Muscle layer of duodenum (tissue), 2 donors: ENCODE data around the gene ACTRT2.

ENCODE experiments used
- H3K27ac ChIP-seq: one replicate; pipeline ENCODE4 v1.7.0; 2013; ENCODE audit warnings: mild to moderate bottlenecking, low read length
- H3K27me3 ChIP-seq: one replicate; pipeline ENCODE4 v1.7.0; 2013; ENCODE audit warnings: low read depth, mild to moderate bottlenecking, control low read depth, low read length
- H3K36me3 ChIP-seq, 2 donors: one replicate each; pipeline ENCODE4 v1.7.0; 2013; ENCODE audit warnings: low read length in 2 of 2, control low read depth in 1 of 2, mild to moderate bottlenecking in 1 of 2; ENCODE audit not compliant: insufficient read depth in 2 of 2, control insufficient read depth in 1 of 2
- H3K4me1 ChIP-seq, 2 donors: one replicate each; pipeline ENCODE4 v1.7.0; 2013; ENCODE audit warnings: low read length in 2 of 2, mild to moderate bottlenecking in 2 of 2, control low read depth in 1 of 2, moderate library complexity in 1 of 2; ENCODE audit not compliant: insufficient read depth in 2 of 2, control insufficient read depth in 1 of 2
- H3K4me3 ChIP-seq, 2 donors: one replicate each; pipeline ENCODE4 v1.7.0; 2013; ENCODE audit warnings: low read length in 2 of 2, low read depth in 1 of 2, mild to moderate bottlenecking in 1 of 2
- H3K9me3 ChIP-seq, 2 donors: one replicate each; pipeline ENCODE4 v1.7.0; 2013; ENCODE audit warnings: low read length in 2 of 2, control low read depth in 1 of 2, mild to moderate bottlenecking in 1 of 2; ENCODE audit not compliant: control insufficient read depth in 1 of 2
- donor health status: healthy.

Gene ACTRT2

DNA sequence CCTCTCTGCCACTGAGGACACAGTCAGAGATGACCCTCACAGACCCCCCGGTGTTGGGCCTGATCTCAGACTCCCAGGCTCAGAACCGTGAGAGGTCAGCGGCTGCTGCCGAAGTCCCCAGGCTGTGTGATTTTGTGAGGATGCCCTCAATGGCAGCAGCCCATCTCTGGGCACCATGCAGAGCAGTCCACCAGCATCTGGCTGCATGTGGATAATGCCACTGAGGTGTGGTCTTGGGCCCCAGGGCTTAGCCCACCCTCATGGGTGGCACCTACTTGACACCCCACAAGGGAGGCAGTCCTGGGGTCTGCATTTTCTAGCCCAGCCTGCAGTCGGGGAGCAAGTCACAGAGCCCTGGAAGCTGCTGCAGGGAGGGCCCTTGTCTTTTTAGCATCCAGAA, 5.5 kb upstream of the ACTRT2 start:
- no peaks in the 10 kb centered on the region for H3K27me3 ChIP-seq
- H3K9me3 ChIP-seq: no peaks in the 10 kb centered on the region
- H3K4me1 ChIP-seq: peaks cover 0 to 6% of the 10 kb centered on the region in 2 donors

DNA sequence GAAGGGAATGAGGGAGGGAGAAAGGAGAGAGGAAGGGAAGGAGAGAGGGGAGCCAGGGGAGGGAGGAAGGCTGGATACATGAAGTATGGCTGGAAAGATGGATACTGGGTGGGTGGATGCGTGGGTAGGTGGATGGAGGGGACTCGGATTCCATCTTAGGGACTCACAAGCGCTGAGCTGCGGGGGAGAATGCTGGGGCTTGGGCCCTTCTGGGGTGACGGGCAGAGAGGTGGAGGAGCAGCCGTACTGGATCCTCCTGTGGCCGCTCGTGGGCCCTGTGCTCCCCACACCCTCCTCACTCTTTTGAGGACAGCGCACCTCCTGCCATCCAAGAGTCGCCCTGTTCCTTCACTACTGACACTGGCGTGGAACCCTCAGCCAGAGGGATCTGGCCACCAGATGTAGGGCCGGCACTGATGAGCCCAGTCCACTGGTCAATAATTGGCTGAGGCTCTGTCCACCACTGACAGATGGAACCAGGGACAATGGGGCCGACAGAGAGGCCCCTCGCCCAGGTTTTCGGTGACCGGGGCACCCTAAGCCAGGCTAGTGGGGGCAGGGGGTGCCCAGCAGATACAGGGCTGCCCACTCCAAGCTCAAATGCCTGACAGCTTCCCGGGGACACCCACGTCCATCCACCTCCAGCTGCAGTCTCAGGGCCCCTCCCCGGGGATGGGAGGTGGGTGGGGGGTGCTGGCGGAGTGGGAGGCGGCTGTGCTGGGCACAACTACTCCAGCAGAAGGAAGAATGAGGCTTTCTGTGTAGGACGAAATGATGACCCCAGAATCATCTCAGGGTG, 4.4 kb upstream of the ACTRT2 start:
- Histone ChIP-seq H3K4me3 (no peak overlapping the region), H3K36me3 (no peaks in the 10 kb centered on the region), H3K9me3 (no peaks in the 10 kb centered on the region), H3K27ac (no peak overlapping the region), H3K27me3 (no peaks in the 10 kb centered on the region), H3K4me1 (peaks cover 0 to 6% of the 10 kb centered on the region in 2 donors)

More for the DNA sequence above, 5.5 kb upstream of the ACTRT2 start:
- no peak overlapping the region for H3K27ac ChIP-seq
- H3K36me3 ChIP-seq: no peaks in the 10 kb centered on the region
- H3K4me3 ChIP-seq: no peak overlapping the region

DNA sequence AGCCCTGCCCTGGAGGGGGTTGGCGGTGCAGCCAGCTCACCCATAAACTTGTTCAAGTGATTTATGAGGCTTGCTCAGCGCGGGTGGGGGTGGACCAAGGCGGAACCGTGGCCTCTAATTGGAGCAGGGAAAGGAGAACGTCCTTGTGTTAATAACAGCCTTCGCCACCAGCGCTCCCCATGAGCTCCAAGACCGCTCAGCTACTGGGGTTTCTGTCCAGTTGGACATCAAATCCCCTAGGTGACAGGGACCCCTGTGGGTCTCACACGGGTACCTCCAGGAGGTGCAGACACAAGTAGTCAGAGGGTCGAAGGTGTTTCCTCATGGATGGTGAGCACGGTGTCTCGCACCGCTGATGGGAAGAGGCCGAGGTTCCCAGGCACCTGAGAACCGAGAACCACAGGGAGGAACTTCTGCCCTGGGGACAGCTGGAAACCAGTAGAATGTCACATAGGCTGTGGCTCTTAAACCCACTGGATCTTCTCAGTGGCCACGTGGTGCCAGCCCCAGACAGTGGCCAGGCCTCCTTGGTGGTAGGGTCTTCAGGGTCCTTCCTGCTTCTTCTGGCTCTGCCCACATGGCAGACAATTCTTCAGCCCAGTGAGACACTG, 3.7 kb upstream of the ACTRT2 start:
- no peak overlapping the region for H3K4me3 ChIP-seq
- H3K4me1 ChIP-seq: peaks cover 0 to 5% of the 10 kb centered on the region in 2 donors
- no peaks in the 10 kb centered on the region for H3K36me3 ChIP-seq
- H3K27me3 ChIP-seq: no peaks in the 10 kb centered on the region
- no peaks in the 10 kb centered on the region for H3K9me3 ChIP-seq
- H3K27ac ChIP-seq: no peak overlapping the region

DNA sequence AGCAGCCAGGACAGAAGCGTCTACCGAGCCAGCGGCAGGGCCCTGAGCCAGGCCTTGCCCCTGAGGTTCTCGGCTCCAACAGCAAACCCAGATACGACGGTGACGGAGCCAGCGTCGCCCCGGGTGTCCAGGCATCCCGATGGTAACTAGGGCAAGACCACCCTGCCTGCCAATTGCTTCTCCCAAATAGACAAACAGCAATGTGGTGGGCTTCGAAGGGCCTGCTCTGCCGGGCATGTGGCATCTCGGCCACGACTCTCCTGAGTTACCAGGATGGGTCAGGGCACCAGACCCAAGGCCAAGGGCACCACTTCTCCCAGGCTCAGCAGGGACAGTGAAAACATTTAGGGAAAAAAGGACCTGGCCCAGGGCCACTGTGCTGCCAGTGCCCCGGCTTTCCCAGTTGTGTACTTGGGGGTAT, 3.2 kb upstream of the ACTRT2 start:
- H3K36me3 ChIP-seq: no peaks in the 10 kb centered on the region
- H3K27ac ChIP-seq: no peak overlapping the region
- H3K4me3 ChIP-seq: no peak overlapping the region
- peaks cover 0 to under 1% of the 10 kb centered on the region in 2 donors for H3K4me1 ChIP-seq
- no peaks in the 10 kb centered on the region for H3K27me3 ChIP-seq
- H3K9me3 ChIP-seq: no peaks in the 10 kb centered on the region

DNA sequence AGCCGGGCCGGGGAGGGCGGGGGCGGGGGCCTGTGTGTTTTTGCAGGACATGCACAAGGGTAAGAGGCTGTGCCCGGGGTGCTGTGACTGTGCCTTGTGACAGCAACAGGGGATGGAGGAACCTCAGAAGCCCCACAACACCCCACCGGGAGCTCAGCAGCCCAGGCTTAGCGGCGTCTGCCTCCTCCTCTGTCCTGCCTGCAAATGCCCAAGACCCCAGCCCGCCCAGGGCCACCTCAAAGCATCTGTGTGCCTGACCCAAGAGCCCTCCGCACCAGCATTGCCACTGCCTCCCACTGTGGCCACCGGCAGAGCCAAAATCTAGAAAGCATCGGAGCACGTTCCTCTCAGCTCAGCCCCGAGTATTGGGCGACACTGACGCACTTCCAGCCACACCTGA, 2.7 kb upstream of the ACTRT2 start:
- H3K4me1 ChIP-seq: no peaks in the 10 kb centered on the region
- no peaks in the 10 kb centered on the region for H3K27me3 ChIP-seq
- no peak overlapping the region for H3K27ac ChIP-seq
- H3K36me3 ChIP-seq: no peaks in the 10 kb centered on the region
- H3K4me3 ChIP-seq: no peak overlapping the region
- no peaks in the 10 kb centered on the region for H3K9me3 ChIP-seq

DNA sequence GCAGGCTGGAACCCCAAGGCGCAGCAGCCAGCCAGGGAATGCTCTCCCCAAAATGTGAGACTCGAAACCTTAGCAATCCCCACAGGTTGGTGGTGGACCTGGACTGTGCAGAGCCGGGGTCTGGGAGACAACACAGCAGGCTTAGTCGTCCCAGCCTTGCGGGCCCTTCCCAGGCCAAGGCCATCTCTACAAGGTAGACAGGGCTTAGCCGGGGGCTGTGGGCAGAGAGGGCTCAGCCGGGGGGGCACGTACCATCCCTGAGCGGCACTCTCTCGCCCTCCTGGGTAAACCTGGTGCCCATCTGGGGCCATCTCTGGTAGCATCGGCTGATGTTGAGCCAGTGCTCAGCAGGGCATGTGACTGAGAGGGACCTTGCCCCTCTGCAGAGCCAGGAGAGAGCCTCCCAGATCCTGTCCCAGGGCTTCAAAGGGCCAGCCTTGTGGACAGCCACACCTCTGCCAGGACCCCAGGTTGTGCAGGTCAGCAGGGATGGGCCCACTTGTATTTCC, 2.2 kb upstream of the ACTRT2 start:
- Histone ChIP-seq H3K9me3 (no peaks in the 10 kb centered on the region), H3K4me1 (no peaks in the 10 kb centered on the region), H3K27me3 (no peaks in the 10 kb centered on the region), H3K36me3 (no peaks in the 10 kb centered on the region), H3K4me3 (no peak overlapping the region), H3K27ac (no peak overlapping the region)

DNA sequence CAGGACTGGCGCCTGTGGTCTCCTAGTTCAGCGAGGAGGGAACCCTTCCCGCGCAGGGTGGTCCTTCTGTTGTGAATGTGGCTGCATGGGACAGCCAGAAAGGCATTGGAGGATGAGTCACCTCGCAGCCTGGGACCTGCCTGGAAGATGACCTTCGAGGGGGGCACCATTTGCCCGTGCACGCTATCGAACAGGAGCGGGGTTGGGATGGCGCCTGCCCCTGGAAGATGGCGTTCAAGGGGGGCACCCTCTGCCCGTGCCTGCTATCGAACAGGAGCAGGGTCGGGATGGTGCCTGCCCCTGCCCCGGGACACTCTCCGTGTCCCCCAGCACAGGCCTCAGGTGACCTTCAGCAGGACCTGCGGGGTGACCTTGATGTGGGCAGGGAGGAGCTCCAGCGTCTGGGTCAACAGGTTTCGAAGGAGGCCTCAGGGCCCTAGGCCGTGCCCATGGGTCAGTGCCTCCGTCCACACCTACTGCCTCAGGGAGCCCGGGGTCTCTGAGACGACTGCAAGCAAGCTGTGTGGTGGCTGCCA, 1.7 kb upstream of the ACTRT2 start:
- Histone ChIP-seq H3K36me3 (no peaks in the 10 kb centered on the region), H3K4me1 (no peaks in the 10 kb centered on the region), H3K27ac (no peak overlapping the region), H3K4me3 (no peak overlapping the region), H3K9me3 (no peaks in the 10 kb centered on the region), H3K27me3 (no peaks in the 10 kb centered on the region)

DNA sequence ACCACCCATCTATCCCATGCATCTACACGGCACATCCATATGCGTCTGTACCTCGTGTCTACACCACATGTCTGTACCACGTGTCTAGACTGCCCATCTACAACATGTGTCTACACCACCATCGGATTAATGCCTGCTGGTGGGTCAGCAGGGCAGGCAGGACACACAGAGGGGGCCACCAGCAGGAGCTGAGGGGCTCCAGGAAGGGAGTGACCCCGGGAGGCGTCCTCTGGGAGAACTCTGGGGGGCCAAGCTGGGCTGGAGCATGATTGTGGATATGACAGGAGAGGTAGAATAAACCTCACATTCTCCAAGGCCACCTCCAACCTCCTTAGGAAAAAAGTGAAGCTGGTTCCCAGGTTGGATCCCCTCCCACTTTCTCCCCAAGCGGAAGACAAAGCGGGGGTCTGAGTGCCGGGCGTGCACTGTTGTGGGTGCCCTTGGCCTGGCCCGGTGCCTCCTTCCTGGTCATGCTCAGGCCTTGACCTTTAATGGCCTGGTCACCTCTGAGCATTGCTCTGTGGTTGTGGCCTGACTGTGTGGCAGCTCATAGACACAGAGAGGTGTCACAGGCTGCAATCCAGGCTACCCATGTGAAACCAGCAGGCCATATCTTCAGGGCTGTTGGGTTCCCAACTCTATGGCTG, 881 bp upstream of the ACTRT2 start:
- no peaks in the 10 kb centered on the region for H3K4me1 ChIP-seq
- H3K4me3 ChIP-seq: no peak overlapping the region
- H3K27me3 ChIP-seq: no peaks in the 10 kb centered on the region
- H3K27ac ChIP-seq: no peak overlapping the region
- H3K36me3 ChIP-seq: no peaks in the 10 kb centered on the region
- no peaks in the 10 kb centered on the region for H3K9me3 ChIP-seq

DNA sequence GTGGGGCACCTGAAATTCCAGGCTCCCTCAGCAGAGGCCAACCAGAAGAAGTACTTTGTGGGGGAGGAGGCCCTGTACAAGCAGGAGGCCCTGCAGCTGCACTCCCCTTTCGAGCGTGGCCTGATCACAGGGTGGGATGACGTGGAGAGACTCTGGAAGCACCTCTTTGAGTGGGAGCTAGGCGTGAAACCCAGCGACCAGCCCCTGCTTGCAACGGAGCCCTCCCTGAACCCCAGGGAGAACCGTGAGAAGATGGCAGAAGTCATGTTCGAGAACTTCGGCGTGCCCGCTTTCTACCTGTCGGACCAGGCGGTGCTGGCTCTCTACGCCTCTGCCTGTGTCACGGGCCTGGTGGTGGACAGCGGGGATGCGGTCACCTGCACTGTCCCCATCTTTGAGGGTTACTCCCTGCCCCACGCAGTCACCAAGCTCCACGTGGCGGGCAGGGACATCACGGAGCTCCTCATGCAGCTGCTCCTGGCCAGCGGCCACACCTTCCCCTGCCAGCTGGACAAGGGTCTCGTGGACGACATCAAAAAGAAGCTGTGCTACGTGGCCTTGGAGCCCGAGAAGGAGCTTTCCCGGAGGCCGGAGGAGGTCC, 634 bp downstream of the ACTRT2 start:
- no peaks in the 10 kb centered on the region for H3K4me1 ChIP-seq
- H3K36me3 ChIP-seq: no peaks in the 10 kb centered on the region
- no peak overlapping the region for H3K27ac ChIP-seq
- no peak overlapping the region for H3K4me3 ChIP-seq
- no peaks in the 10 kb centered on the region for H3K9me3 ChIP-seq
- no peaks in the 10 kb centered on the region for H3K27me3 ChIP-seq

DNA sequence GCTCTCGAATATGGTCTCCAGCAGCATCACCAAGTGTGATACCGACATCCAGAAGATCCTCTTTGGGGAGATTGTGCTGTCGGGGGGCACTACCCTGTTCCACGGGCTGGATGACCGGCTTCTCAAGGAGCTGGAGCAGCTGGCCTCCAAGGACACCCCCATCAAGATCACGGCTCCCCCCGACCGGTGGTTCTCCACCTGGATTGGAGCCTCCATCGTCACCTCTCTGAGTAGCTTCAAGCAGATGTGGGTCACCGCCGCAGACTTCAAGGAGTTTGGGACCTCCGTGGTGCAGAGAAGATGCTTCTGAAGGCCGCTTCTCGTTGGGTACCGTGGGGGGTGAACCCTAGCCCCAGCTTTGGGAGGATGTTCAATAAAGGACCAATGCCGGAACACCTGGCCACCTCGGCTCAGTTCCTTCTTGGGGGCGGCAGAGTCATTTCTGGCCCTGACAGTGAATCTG, 1.3 kb downstream of the ACTRT2 start:
- Histone ChIP-seq H3K4me3 (no peak overlapping the region), H3K36me3 (no peaks in the 10 kb centered on the region), H3K4me1 (no peaks in the 10 kb centered on the region), H3K27ac (no peak overlapping the region), H3K27me3 (no peaks in the 10 kb centered on the region), H3K9me3 (no peaks in the 10 kb centered on the region)

DNA sequence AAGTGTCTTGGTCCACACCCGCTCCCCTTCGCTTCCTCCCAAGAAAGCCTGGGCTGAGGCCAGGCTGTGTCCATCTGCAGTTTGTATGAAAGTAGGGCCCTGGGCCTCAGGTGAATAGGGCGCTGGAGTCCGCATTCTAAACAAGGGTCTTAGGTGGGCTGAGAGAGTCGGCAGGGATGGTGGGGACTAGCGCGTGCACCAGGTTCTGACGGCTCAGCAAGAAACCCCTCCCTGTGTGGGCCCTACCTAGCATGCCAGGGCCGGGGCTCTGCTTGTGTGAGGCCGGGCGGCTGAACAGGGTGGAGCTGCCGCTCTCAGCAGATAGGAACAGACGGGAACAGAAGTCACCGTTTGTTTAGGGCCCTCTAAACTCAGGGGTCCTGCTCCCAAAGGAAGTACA, 1.7 kb downstream of the ACTRT2 start:
- Histone ChIP-seq H3K4me1 (no peaks in the 10 kb centered on the region), H3K27me3 (no peaks in the 10 kb centered on the region), H3K4me3 (no peak overlapping the region), H3K27ac (no peak overlapping the region), H3K9me3 (no peaks in the 10 kb centered on the region), H3K36me3 (no peaks in the 10 kb centered on the region)
